HG03097 (cell line): ENCODE results near the gene CCDC106.

Experiments used
- ATAC-seq: cut with Tn5 transposase; IDR thresholded peaks from one replicate; pipeline ENCODE4 v1.9.1; 2021; ENCODE audit not compliant: unreplicated experiment, low FRiP score

The CCDC106 gene

GRCh38 chr19:55649268-55650125, 1.5 kb downstream of the CCDC106 start:
- ATAC-seq = no peak

DNA sequence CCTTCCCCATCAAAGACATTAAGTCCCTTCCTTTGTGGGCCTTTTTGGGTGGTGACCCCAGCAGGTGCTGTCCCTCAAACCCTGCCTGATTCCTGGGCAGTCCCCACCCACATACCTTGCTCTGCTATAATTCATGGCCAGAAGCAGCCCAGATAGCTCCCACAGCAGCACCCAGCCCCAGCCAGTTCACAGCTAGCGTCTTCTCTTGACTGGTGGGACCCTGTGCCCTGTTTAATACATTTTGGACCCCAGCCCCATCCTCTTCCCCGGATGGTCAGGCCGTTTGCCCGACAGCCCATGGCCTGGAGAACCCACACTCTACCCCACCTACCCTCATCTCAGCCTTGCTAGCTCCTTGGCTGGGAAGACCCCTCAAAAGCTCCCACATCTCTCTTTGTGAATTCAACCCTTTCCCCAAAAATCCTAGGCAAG, 2.1 kb downstream of the CCDC106 start:
- no peak for ATAC-seq

DNA sequence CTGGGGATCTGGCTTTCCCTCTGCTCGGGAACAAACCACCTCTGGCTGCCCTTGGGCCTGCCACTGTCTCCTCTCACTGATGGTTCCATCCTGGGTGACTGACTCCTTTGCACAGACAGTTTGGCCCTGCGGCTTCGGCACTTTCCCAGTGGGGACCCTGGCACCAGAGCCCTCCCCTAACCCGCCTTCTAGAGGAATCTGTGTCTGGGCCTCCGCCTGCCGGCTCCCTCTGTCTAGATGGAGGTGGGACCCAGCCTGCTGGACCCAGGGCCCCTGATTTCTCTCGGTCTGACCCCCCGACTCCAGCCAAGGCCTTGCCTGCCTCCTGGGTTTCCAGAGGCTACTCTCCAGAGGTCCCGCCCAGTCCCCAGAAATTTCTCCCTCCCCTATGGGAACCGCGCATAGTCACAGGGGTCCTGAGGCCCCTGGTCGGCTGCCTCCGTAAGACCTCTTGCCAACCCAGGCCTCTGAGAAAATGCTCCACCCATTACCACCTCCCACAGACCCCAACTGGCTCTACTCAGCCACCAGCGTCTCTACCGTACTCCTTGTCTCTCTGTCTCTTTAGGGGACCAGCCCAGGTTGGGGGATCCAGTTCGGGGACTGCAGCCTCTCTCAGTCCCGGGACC, 2.7 kb downstream of the CCDC106 start:
- no peak for ATAC-seq

DNA sequence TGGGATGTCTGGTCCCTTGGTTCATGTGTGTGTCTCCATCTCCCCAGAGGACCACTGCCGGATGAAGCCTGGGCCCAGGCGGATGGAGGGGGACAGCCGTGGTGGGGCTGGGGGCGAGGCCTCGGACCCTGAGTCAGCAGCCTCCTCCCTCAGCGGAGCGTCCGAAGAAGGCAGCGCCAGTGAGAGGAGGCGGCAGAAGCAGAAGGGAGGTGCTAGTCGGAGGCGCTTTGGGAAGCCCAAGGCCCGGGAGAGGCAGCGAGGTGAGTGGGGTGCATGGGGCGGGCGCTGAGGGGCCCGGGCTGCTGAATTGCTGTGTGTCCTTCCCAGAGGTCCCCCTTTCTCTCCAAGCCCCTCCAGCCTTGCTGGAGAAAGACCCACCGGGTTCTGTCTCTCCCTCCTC, 3.2 kb downstream of the CCDC106 start:
- ATAC-seq = no peak

DNA sequence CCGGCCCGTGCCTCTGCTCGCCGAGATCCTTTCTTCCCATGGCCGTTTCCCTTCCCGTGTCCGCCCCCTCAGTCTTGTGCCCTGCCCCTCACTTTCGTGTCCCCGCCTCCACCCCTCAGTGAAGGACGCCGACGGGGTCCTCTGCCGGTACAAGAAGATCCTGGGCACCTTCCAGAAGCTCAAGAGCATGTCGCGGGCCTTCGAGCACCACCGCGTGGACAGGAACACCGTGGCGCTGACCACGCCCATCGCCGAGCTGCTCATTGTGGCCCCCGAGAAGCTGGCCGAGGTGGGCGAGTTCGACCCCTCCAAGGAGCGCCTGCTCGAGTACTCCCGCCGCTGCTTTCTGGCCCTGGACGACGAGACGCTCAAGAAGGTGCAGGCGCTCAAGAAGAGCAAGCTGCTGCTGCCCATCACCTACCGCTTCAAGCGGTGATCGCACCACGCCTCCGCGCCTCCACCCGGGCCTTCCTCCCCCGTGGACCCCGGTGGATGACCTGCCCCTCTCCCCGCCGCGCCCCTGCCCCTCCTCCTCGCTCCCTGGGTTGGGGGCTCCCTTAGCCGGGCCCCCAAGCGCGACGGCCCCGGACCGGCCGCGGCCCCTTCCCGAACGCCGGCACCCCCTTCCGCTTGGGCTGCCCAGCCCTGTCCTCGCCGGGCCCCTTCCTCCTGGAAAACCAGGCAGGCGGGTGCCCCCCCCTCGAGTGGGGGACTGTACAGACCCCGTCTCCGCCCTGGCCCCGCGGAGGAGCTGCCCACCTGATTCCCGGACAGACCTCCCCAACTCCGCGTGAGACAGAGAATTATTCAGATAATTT, 4.5 kb downstream of the CCDC106 start:
- no peak for ATAC-seq

GRCh38 chr19:55653651-55654322, 5.8 kb downstream of the CCDC106 start:
- peak; percentile 40 for ATAC-seq

GRCh38 chr19:55654323-55654867, 6.4 kb downstream of the CCDC106 start:
- ATAC-seq = peak; percentile 66

DNA sequence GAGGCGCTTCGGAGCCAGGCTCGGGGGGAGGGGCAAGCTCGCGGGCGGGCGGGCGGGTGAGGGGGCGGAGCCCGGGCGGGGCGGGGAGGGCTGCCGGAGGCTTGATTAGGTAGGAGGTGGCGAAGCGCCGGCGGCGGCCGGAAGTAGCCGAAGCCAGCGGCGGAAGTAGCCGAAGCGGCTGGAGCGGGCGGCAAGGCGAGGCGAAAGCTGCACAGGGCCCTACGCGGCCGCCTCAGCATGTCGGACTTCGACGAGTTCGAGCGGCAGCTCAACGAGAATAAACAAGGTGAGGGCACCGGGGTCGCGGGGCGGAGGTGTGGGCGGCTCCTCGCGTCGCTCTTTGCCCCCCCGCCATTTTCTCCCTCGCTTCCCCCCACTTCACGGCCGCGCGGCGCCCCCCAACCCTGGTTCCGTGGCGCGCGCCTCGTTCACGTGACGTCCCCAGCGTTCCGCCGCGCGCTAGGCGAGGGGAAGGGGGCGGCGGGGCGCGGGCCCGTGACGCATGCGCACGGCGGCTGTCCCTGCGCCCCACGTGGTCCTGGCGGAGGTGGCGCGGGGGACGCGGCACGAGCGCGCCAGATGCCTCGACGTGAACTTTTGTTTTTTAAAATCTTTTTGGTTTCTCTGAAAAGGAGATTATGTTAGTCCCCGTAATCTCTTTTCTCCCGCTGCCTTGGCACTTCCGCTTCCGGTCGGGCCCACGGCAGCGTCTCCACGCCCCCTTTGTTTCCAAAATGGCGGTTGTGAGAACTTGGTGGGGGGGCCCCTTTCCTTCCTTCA, 7.0 kb downstream of the CCDC106 start, which contains the start of gene U2AF2:
U2AF2 (plus strand) TSS at position 168 of the 780 bp plus-strand sequence; CDS start at position 238, 70 bp downstream.
- ATAC-seq = no peak

DNA sequence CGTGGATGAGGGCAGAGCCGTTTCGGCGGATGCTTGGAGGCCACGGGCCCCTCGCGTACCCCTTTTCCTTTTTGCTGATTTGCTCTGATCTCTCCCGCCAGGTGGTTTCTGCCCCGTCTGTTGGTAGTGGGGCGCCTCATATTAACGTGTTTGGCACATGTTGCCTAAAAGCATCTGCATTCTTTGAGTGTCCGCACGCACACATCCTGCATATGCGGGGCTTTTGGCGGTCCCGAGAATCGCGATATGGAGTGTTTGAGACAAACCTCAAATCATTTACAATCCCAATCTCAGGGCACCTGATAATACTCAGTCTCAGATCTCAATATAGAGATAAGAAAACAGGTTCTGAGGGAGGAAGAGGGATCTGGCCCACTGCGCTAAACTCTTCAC, 7.6 kb downstream of the CCDC106 start:
- no peak for ATAC-seq

- ATAC-seq = no peak
Observed at GRCh38 chr19:55656552-55656951, 8.5 kb downstream of the CCDC106 start.

GRCh38 chr19:55656988-55657747, 9.2 kb downstream of the CCDC106 start:
- no peak for ATAC-seq

GRCh38 chr19:55658846-55659459, 10.9 kb downstream of the CCDC106 start:
- no peak for ATAC-seq

DNA sequence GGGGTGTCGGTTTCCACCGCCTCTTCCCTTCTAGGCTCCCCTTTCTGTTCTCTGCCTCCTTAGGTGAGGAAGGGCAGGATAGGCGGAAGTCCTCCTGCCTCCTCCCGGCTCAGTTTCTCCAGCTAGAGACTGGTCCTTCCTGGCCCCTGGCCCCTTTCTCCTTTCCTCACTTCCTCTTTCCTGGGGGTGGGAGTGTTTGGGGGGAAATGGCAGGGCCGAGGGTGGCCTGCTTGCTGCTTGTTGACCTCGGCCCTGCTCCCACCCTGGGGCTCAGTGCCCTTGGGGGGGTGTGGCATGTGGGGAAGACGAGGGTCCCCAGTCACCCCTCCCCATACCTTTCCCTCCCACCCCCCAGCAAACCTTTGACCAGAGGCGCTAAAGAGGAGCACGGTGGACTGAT, 11.8 kb downstream of the CCDC106 start:
- ATAC-seq = no peak

DNA sequence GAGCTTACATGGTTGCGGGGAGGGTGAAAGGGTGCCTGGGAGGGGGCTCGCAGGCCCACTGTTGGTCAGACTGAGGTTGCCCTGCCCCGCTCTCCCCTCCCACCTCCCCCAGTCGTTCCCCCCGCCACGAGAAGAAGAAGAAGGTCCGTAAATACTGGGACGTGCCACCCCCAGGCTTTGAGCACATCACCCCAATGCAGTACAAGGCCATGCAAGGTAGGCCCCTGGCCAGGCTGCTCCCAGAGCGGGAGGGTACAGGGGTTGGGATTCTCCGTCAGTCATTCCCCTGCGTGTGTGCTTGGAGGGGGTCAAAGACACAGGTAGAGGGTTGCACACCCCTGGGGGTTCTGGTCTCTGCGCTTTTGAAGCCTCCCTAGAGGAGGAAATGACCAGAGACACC, 12.4 kb downstream of the CCDC106 start:
- ATAC-seq = no peak

GRCh38 chr19:55660991-55661390, 13.0 kb downstream of the CCDC106 start:
- no peak for ATAC-seq

DNA sequence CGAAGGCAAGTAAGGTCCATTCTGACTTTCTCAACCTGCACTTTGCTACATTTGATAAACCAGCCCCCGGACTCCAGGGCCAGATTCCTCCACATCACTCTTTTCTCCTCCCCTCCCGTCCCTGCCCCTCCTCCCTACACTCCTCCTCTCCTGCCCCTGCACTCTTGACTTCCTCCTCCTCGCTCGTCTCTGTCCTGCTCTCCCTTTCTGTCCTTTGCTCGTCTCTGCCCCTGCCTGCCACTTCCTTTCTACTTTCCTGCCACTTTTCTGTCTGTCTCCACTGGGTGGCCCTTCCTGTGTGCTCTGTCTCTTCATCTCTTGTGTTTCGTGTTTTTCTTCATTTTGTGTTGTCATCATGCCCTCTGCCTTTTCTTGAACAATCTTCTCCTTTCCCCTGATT, 13.8 kb downstream of the CCDC106 start:
- no peak for ATAC-seq

GRCh38 chr19:55663846-55664536, 16.0 kb downstream of the CCDC106 start:
- ATAC-seq = no peak
